Fibroblast of villous mesenchyme (primary cell): ENCODE results near the gene DCAF6. TPM values are rescaled to one million over a fixed set of nuclear protein-coding genes. Genes with fewer than 3 reads are reported as not detected.
"Not testable (repeated sequence)": the region's sequence is repeated elsewhere in the genome, so short reads cannot be mapped to it uniquely, and the experiment has no call there.

Source experiments
- DNase-seq: peaks from one replicate; pipeline ENCODE4 v3.0.0-alpha.2; 2010; ENCODE audit warnings: low read depth
- H3K4me3 ChIP-seq: 2 replicates; pipeline ENCODE4 v1.5.1; 2011; ENCODE audit warnings: low read depth, mild to moderate bottlenecking, low read length
- total RNA-seq: library from RNA; depleted of rRNA; stranded (reverse); fragments of >200 nt; gene quantifications from 2 replicates; pipeline ENCODE4 v1.2.3, GENCODE V29; 2012
- TF ChIP-seq, protein P1 (sequence below): IDR thresholded peaks from 2 replicates; pipeline ENCODE4 v1.5.1; 2012; ENCODE audit warnings: low read depth, mild to moderate bottlenecking, low read length; ENCODE audit not compliant: insufficient read depth

DCAF6 gene
- total RNA-seq, 1 donor: 73.4 TPM

DNA sequence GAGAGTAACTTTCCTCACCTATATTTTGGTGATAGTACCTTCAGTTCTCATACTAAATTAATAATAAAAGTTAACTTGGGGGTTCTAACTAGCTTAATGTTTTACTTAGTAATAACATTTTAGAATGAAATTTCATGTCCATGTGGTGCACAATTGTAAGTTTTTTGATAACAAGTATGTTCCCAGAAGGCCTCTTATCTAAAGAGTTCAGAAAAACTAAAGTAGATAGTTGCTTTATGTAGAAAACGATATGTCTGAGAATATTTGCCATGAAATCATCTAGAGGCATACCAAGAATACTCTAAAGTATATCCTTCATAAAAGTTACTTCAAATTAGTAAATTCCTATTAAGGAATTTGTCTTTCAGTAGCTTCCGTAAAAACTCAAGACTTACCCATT is 12.4 kb upstream of the DCAF6 start:
- TF ChIP-seq, protein P1, sequence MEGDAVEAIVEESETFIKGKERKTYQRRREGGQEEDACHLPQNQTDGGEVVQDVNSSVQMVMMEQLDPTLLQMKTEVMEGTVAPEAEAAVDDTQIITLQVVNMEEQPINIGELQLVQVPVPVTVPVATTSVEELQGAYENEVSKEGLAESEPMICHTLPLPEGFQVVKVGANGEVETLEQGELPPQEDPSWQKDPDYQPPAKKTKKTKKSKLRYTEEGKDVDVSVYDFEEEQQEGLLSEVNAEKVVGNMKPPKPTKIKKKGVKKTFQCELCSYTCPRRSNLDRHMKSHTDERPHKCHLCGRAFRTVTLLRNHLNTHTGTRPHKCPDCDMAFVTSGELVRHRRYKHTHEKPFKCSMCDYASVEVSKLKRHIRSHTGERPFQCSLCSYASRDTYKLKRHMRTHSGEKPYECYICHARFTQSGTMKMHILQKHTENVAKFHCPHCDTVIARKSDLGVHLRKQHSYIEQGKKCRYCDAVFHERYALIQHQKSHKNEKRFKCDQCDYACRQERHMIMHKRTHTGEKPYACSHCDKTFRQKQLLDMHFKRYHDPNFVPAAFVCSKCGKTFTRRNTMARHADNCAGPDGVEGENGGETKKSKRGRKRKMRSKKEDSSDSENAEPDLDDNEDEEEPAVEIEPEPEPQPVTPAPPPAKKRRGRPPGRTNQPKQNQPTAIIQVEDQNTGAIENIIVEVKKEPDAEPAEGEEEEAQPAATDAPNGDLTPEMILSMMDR: no peak
- DNase-seq: no peak
- no peak overlapping the region for H3K4me3 ChIP-seq

DNA sequence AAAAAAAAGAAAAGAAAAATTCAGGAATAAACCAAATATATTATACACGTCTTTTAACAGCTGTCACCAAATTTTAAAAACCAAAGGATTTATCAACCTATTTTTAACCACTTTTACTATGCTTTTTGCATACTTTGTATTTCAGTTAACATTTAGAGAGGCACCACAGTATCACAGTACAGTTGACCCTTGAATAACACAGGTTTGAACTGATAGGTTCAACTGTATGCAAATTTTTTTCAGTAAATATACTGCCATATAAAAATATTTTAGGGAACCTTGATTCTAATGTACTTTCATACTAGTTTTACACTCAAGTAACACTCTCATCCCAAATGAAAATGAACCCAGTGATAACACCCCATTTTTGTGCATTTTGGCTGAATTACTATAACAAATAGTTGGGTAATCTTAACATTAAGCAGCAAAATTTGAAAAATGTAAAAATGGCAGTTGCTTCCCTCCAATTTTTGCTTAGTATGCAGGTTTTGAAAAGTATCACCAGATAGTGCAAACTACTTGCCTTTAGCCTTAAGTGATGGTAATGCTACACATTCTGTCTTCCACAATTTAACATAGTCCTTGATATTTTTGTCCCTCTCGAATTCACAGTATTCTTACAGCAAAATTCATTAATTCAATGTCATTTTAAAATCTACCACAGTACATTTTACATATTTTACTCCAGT is 11.8 kb upstream of the DCAF6 start:
- DNase-seq: no peak
- H3K4me3 ChIP-seq: no peak overlapping the region
- TF ChIP-seq, protein P1: no peak

DNA sequence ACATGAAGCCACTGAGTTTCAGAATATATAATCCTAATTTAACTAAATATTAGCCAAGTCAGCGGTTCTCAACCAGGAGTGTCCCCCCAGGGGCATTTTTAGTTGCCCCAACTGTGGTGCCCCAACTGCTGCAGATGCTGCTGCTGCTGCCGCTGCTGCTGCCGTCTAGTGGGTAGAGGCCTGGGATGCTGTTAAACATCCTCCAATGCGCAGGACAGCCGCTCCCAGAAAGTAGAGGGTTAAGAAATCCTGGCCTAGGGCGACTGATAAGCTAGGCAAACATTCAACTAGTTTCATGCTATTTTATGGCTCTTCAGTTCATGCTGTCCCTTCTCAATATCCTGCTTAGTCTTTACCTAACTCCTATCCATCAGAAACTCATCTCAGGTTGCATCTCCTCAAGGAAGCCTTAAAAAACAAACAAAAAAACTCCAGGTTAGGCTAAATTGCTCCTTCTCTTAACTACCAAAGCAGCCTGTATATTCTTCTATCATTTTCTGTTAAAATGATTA is 9.9 kb upstream of the DCAF6 start:
- TF ChIP-seq, protein P1: peak; percentile 3
- no peak for DNase-seq

DNA sequence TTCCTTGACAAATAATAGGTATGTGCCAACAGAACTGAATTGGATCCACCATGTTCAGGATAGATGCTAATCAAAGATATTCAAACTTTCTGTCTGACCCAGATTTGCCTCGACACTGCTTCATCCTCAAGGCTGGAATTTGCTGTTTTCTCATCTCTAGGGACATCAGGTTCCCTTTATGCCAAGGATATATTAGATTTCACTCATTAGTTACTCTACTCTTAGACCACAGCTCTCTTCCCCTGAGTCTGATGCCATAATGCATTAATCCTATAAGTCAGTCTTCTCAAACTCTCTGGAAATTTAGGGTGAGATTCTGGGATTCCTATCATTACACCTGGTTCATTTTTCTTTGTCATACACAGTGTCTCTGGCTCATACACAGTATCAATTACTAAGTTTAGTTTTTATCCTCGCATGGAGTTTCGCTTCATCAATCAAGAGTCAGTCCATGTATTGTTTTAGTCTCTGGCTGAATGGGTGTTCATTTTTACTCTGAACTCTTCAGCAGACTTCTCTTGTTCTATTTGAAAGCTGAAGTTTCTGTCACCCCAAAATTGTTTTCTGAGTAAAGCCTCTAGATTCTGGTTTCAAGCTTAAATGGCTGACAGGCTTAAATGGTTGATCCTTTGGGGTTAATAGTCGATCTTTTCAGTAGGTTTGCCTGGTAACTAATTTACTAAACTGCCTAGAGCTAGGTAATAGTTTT is 9.3 kb upstream of the DCAF6 start:
- no peak for DNase-seq
- TF ChIP-seq, protein P1: no peak
- no peak overlapping the region for H3K4me3 ChIP-seq

More for the DNA sequence above, 9.9 kb upstream of the DCAF6 start:
- no peak overlapping the region for H3K4me3 ChIP-seq

DNA sequence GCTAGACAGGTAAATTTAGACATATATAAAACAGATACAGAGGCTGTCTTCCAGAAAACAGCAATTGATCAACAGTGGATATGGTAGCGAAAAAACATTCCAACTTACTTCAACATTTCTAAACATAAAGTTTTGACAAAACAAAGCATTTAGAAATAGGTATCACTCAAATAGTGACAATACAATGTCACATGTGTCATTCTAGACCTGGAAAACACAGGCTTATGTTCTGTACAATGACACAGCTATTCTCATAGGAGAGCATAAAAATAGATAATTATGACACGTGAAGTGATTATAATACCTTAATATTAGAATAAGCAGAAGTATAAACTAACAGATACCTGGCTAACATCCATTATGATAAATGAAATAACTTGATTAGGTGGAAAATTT is 8.0 kb upstream of the DCAF6 start:
- TF ChIP-seq, protein P1: no peak
- H3K4me3 ChIP-seq: no peak overlapping the region
- DNase-seq: no peak

DNA sequence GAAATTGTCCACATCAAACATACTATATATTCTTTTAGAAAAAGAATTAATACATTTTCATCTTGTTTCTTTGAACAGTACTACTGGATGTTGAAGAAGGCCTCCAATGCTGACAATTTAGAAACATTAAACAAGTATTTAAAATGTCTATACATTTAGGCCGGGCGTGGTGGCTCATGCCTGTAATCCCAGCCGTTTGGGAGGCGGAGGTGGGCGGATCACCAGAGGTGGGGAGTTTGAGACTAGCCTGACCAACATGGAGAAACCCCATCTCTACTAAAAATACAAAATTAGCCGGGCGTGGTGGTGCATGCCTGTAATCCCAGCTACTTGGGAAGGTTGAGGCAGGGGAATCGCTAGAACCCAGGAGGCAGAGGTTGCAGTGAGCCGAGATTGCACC is 7.6 kb upstream of the DCAF6 start:
- DNase-seq: not testable (repeated sequence)

DNA sequence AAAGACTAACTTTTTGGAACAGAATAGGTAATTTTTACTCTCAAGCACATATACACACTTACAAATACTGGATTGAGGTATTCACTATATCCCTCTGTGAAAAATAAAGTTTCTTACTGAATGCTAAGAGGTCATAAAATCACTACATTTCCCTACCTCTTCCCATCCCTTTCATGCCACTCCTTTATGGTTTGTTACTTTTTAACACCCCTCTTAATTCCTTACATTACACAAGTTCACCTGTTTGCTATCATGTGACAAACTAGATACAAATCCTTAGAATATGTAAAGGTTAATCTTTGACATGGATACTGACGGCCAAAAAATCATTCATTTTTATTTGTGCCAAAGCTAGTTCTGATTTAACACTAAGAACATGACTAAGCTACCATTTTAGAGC is 6.8 kb upstream of the DCAF6 start:
- TF ChIP-seq, protein P1: no peak
- no peak for DNase-seq
- no peak overlapping the region for H3K4me3 ChIP-seq

More for the DNA sequence above, 7.6 kb upstream of the DCAF6 start:
- H3K4me3 ChIP-seq: not testable (repeated sequence)
